ENCODE data around the gene VGLL4.

VGLL4 gene

GRCh38 chr3:11551036-11551435, 92.7 kb downstream of the VGLL4 start:
- no peak for DNase-seq (ENCODE audit: low read depth in 2 of 2)

GRCh38 chr3:11549580-11550140, 94.1 kb downstream of the VGLL4 start:
- DNase-seq (ENCODE audit: low read depth in 2 of 2): no peak

GRCh38 chr3:11548721-11549131, 95.0 kb downstream of the VGLL4 start:
- no peak for DNase-seq (ENCODE audit: low read depth in 2 of 2)

GRCh38 chr3:11547498-11547897, 96.2 kb downstream of the VGLL4 start:
- DNase-seq (ENCODE audit: low read depth in 2 of 2): no peak

GRCh38 chr3:11546657-11547302, 96.9 kb downstream of the VGLL4 start:
- DNase-seq (ENCODE audit: low read depth in 2 of 2): no peak

GRCh38 chr3:11545186-11545851, 98.4 kb downstream of the VGLL4 start:
- DNase-seq (ENCODE audit: low read depth in 2 of 2): no peak

GRCh38 chr3:11544412-11545181, 99.1 kb downstream of the VGLL4 start:
- DNase-seq (ENCODE audit: low read depth in 2 of 2): no peak

GRCh38 chr3:11543948-11544387, 99.7 kb downstream of the VGLL4 start:
- no peak for DNase-seq (ENCODE audit: low read depth in 2 of 2)

- DNase-seq (ENCODE audit: low read depth in 2 of 2): no peak
Measured at GRCh38 chr3:11543141-11543947, 100.4 kb downstream of the VGLL4 start.

- no peak for DNase-seq (ENCODE audit: low read depth in 2 of 2)
Measured at GRCh38 chr3:11542551-11542950, 101.2 kb downstream of the VGLL4 start.

- DNase-seq (ENCODE audit: low read depth in 2 of 2): no peak
Measured at GRCh38 chr3:11541321-11542303, 102.1 kb downstream of the VGLL4 start.

- DNase-seq (ENCODE audit: low read depth in 2 of 2): no peak
Measured at GRCh38 chr3:11539677-11540076, 104.0 kb downstream of the VGLL4 start.

GRCh38 chr3:11539218-11539617, 104.5 kb downstream of the VGLL4 start:
- no peak for DNase-seq (ENCODE audit: low read depth in 2 of 2)

GRCh38 chr3:11538581-11538980, 105.1 kb downstream of the VGLL4 start:
- no peak for DNase-seq (ENCODE audit: low read depth in 2 of 2)

- no peak for DNase-seq (ENCODE audit: low read depth in 2 of 2)
Measured at GRCh38 chr3:11536936-11537612, 106.6 kb downstream of the VGLL4 start.

GRCh38 chr3:11536132-11536935, 107.4 kb downstream of the VGLL4 start:
- DNase-seq (ENCODE audit: low read depth in 2 of 2): no peak

GRCh38 chr3:11535243-11535960, 108.3 kb downstream of the VGLL4 start:
- DNase-seq (ENCODE audit: low read depth in 2 of 2): no peak

GRCh38 chr3:11534793-11535101, 109.0 kb downstream of the VGLL4 start:
- no peak for DNase-seq (ENCODE audit: low read depth in 2 of 2)
